ENCODE measurements around the gene TEC.

Gene TEC

GRCh38 chr4:48203819-48204218 lies 65.8 kb downstream of the TEC start:
- H3K9me3 ChIP-seq (ENCODE audit: severe bottlenecking): no peaks in the 10 kb centered on the region
- no peaks in the 10 kb centered on the region for H3K4me1 ChIP-seq (ENCODE audit: insufficient read depth, poor library complexity, severe bottlenecking)
- ATAC-seq (ENCODE audit: low read depth) (no peak), DNase-seq (ENCODE audit: low spot score) (no peak)
- H3K27ac ChIP-seq (ENCODE audit: poor library complexity, severe bottlenecking): no peak overlapping the region
- H3K27me3 ChIP-seq (ENCODE audit: insufficient read depth, poor library complexity, severe bottlenecking): no peaks in the 10 kb centered on the region
- no peaks in the 10 kb centered on the region for H3K36me3 ChIP-seq (ENCODE audit: low read depth)
- H3K4me3 ChIP-seq (ENCODE audit: severe bottlenecking): no peak overlapping the region
- TF ChIP-seq CTCF (IDR thresholded peaks at IDR 0.05; ENCODE audit: poor library complexity, severe bottlenecking): no peak

GRCh38 chr4:48197643-48198237 lies 71.9 kb downstream of the TEC start:
- ATAC-seq (ENCODE audit: low read depth) (no peak), DNase-seq (ENCODE audit: low spot score) (no peak)
- Histone ChIP-seq H3K27me3 (ENCODE audit: insufficient read depth, poor library complexity, severe bottlenecking) (no peaks in the 10 kb centered on the region), H3K36me3 (ENCODE audit: low read depth) (no peaks in the 10 kb centered on the region), H3K9me3 (ENCODE audit: severe bottlenecking) (no peaks in the 10 kb centered on the region), H3K27ac (ENCODE audit: poor library complexity, severe bottlenecking) (no peak overlapping the region), H3K4me1 (ENCODE audit: insufficient read depth, poor library complexity, severe bottlenecking) (no peaks in the 10 kb centered on the region), H3K4me3 (ENCODE audit: severe bottlenecking) (no peak overlapping the region)
- no peak for TF ChIP-seq CTCF (IDR thresholded peaks at IDR 0.05; ENCODE audit: poor library complexity, severe bottlenecking)

GRCh38 chr4:48196758-48197504 lies 72.7 kb downstream of the TEC start:
- Histone ChIP-seq H3K9me3 (ENCODE audit: severe bottlenecking) (no peaks in the 10 kb centered on the region), H3K27me3 (ENCODE audit: insufficient read depth, poor library complexity, severe bottlenecking) (no peaks in the 10 kb centered on the region), H3K27ac (ENCODE audit: poor library complexity, severe bottlenecking) (no peak overlapping the region), H3K4me3 (ENCODE audit: severe bottlenecking) (no peak overlapping the region), H3K36me3 (ENCODE audit: low read depth) (no peaks in the 10 kb centered on the region), H3K4me1 (ENCODE audit: insufficient read depth, poor library complexity, severe bottlenecking) (no peaks in the 10 kb centered on the region)
- DNase-seq (ENCODE audit: low spot score) (no peak), ATAC-seq (ENCODE audit: low read depth) (no peak)
- TF ChIP-seq CTCF (IDR thresholded peaks at IDR 0.05; ENCODE audit: poor library complexity, severe bottlenecking): no peak

GRCh38 chr4:48195853-48196252 lies 73.8 kb downstream of the TEC start:
- ATAC-seq (ENCODE audit: low read depth) (no peak), DNase-seq (ENCODE audit: low spot score) (no peak)
- Histone ChIP-seq H3K27ac (ENCODE audit: poor library complexity, severe bottlenecking) (no peak overlapping the region), H3K36me3 (ENCODE audit: low read depth) (no peaks in the 10 kb centered on the region), H3K9me3 (ENCODE audit: severe bottlenecking) (no peaks in the 10 kb centered on the region), H3K27me3 (ENCODE audit: insufficient read depth, poor library complexity, severe bottlenecking) (no peaks in the 10 kb centered on the region), H3K4me3 (ENCODE audit: severe bottlenecking) (no peak overlapping the region), H3K4me1 (ENCODE audit: insufficient read depth, poor library complexity, severe bottlenecking) (no peaks in the 10 kb centered on the region)
- TF ChIP-seq CTCF (IDR thresholded peaks at IDR 0.05; ENCODE audit: poor library complexity, severe bottlenecking): no peak

- Histone ChIP-seq H3K36me3 (ENCODE audit: low read depth) (no peaks in the 10 kb centered on the region), H3K4me1 (ENCODE audit: insufficient read depth, poor library complexity, severe bottlenecking) (no peaks in the 10 kb centered on the region), H3K27me3 (ENCODE audit: insufficient read depth, poor library complexity, severe bottlenecking) (no peaks in the 10 kb centered on the region), H3K4me3 (ENCODE audit: severe bottlenecking) (no peak overlapping the region), H3K9me3 (ENCODE audit: severe bottlenecking) (no peaks in the 10 kb centered on the region), H3K27ac (ENCODE audit: poor library complexity, severe bottlenecking) (no peak overlapping the region)
- no peak; the same call in 2 of the 3 replicates for ATAC-seq (ENCODE audit: low read depth)
- no peak for TF ChIP-seq CTCF (IDR thresholded peaks at IDR 0.05; ENCODE audit: poor library complexity, severe bottlenecking)
- no peak for DNase-seq (ENCODE audit: low spot score)
Measured at GRCh38 chr4:48195374-48195773, 74.3 kb downstream of the TEC start.
